A673 (cell line): ENCODE results near the gene METTL3. TPM values are rescaled to one million over a fixed set of nuclear protein-coding genes. Genes with fewer than 3 reads are reported as not detected.

Experiments
- BruUV-seq: library from RNA; stranded (reverse); fragments of 400-500 nt; replicated peaks from 2 replicates; lab custom pipeline; 2021; lab: Mats Ljungman, UMichigan
- CTCF ChIA-PET: fragments of 300-600 bp; sonication (Branson Sonifier 250); formaldehyde crosslinking; loops from one replicate; lab custom pipeline; 2022; ENCODE audit warnings: antibody characterized with exemption; lab: Charles Lee
- POLR2A ChIA-PET: fragments of 300-600 bp; sonication (Branson Sonifier 250); formaldehyde crosslinking; loops from one replicate; lab custom pipeline; 2022; ENCODE audit warnings: antibody characterized with exemption; ENCODE audit not compliant: low non-redundant PET; lab: Charles Lee
- DNase-seq: peaks from one replicate; pipeline ENCODE4 v3.0.0-alpha.2; 2015; ENCODE audit warnings: low spot score
- H3K27ac ChIP-seq: fragments of 200-600 bp; sonication (generic); 2 replicates; pipeline ENCODE4 v1.5.1; 2016; ENCODE audit warnings: mixed run types, low read depth, mild to moderate bottlenecking, mixed read lengths, antibody characterized with exemption, low read length; ENCODE audit not compliant: poor library complexity, severe bottlenecking
- H3K27me3 ChIP-seq: fragments of 200-600 bp; sonication (generic); replicated peaks from 2 replicates; pipeline ENCODE4 v1.6.1; 2017; ENCODE audit warnings: mixed run types, low read depth, mild to moderate bottlenecking, mixed read lengths, antibody characterized with exemption, low read length; ENCODE audit not compliant: insufficient read depth, poor library complexity
- H3K36me3 ChIP-seq: fragments of 200-600 bp; sonication (generic); 2 replicates; pipeline ENCODE4 v1.6.1; 2016; ENCODE audit warnings: mixed run types, mild to moderate bottlenecking, mixed read lengths, antibody characterized with exemption, low read length; ENCODE audit not compliant: insufficient read depth, poor library complexity, severe bottlenecking
- H3K4me1 ChIP-seq: fragments of 200-600 bp; sonication (generic); 2 replicates; pipeline ENCODE4 v1.6.1; 2017; ENCODE audit warnings: mixed run types, mild to moderate bottlenecking, mixed read lengths, antibody characterized with exemption, low read length; ENCODE audit not compliant: insufficient read depth, poor library complexity, severe bottlenecking
- H3K4me3 ChIP-seq: fragments of 200-600 bp; sonication (generic); 2 replicates; pipeline ENCODE4 v1.5.1; 2016; ENCODE audit warnings: low read depth, mixed run types, mild to moderate bottlenecking, mixed read lengths, low read length; ENCODE audit not compliant: poor library complexity, severe bottlenecking
- H3K9me3 ChIP-seq: fragments of 200-600 bp; sonication (generic); 2 replicates; pipeline ENCODE4 v1.6.1; 2016; ENCODE audit warnings: mixed run types, low read depth, mild to moderate bottlenecking, mixed read lengths, antibody characterized with exemption, low read length; ENCODE audit not compliant: poor library complexity, severe bottlenecking
- CTCF ChIP-seq: fragments of 300-800, 200-600 bp; sonication (generic); conservative IDR thresholded peaks from 2 replicates; pipeline ENCODE4 v1.5.1; 2017; ENCODE audit warnings: low read depth, mild to moderate bottlenecking, antibody characterized with exemption, low read length, moderate library complexity, mixed read lengths
- EZH2 ChIP-seq: fragments of 200-600 bp; sonication (generic); IDR thresholded peaks from 2 replicates; pipeline ENCODE4 v1.6.1; 2017; ENCODE audit warnings: borderline replicate concordance, low read depth, mild to moderate bottlenecking, mixed read lengths, antibody characterized with exemption, low read length; ENCODE audit not compliant: poor library complexity, severe bottlenecking
- intact Hi-C: fragments of 100-400 bp; cut with micrococcal nuclease; formaldehyde crosslinking; loops from one replicate; pipeline ENCODE4 v1.10.0; 2022; ENCODE audit not compliant: unreplicated experiment
- total RNA-seq: library from RNA; stranded (reverse); gene quantifications from 2 replicates; pipeline ENCODE4 v1.2.3, GENCODE V29; 2021

The METTL3 gene
- total RNA-seq, 1 experiment from 2014 or later, result 96.3 TPM

DNA sequence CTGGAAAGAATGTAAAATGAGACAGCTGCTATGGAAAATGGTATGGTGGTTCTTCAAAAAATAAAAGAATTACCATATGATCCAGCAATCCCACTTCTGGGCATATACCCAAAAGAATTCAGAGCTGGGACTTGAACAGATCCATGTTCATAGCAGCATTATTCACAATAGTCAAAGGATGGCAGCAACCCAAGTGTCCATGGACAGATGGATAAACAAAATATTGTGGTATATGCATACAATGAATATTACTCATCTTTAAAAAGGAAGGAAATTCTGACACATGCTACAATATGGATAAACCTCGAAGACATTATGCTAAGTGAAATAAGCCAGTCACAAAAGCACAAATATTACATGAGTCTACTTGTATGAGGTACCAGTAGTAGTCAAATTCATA, 43.5 kb downstream of the METTL3 start:
- TF ChIP-seq EZH2 (no peak), CTCF (no peak)
- no peaks in the 10 kb centered on the region for H3K9me3 ChIP-seq
- no peak for DNase-seq
- CTCF ChIA-PET, result no interaction called here
- POLR2A ChIA-PET, result no interaction called here
- intact Hi-C loops, result no loop called here
- BruUV-seq, result no TSS peak
- no peak overlapping the region for H3K27ac ChIP-seq
- peaks cover 21% of the 10 kb centered on the region for H3K36me3 ChIP-seq
- no peak overlapping the region for H3K4me3 ChIP-seq
- H3K4me1 ChIP-seq, result no peaks in the 10 kb centered on the region
- no peaks in the 10 kb centered on the region for H3K27me3 ChIP-seq

DNA sequence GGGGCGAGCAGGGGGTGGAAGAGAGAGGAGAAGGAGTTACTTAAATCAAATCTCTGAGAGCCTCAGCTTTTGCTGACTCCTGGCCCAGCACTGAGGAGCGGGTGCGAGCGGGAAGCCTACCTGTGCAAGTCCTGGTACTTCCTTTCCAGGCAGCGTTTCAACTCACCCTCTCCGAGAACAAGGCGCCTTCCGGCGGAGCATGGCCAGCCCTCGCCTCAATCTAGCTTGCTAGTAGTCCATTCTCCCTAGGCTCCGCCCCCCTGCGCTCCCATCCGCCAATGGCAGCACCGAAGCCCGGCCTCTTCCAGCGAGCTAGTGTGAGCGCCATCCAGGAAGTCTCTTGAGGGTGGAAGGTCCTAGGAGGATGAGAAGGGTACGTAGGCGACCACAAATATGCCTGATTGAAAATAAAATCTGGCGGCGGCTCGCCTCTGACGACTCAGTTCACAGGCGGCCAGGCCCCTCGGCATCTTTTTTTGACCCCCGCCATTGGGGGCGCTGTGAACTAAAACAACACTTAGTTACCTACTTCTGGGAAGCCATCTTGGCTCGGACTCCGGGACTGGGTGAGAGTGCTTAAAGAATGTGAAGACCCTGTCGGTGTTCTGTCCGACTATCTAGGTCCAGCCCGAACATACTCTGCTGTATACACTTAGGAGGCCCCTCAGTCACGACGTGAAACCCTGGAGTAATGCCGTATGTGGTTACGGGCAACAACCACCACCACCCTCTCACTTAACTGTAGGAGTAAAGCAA, 55.0 kb downstream of the METTL3 start, which contains the start of gene CHD8:
TSS of gene CHD8 (minus strand) at position 212 of the 756 bp plus-strand sequence. CDS start 24,480 bp downstream, outside the sequence.
- H3K9me3 ChIP-seq, result no peaks in the 10 kb centered on the region
- ChIA-PET CTCF (interaction anchor here (0.6 to 1.2 kb wide), 8 partner anchors 10 to 1221 kb away, joined by 3 to 13 read pairs (median 4); partner anchors contain the start of genes RAB2B and TOX4), POLR2A (interaction anchor here (0.6 to 0.7 kb wide), 2 partner anchors 21 to 357 kb away, joined by 3 read pairs; partner anchors contain the start of genes RAB2B and ZNF219)
- TF ChIP-seq EZH2 (no peak), CTCF (peak; percentile 77)
- H3K4me1 ChIP-seq, result no peaks in the 10 kb centered on the region
- DNase-seq, result peak; percentile 100
- H3K36me3 ChIP-seq, result peaks cover 5% of the 10 kb centered on the region
- peak within 1 kb of the TSS; percentile 95 for H3K4me3 ChIP-seq
- peak within 1 kb of the TSS; percentile 92 for H3K27ac ChIP-seq
- no TSS peak for BruUV-seq
- H3K27me3 ChIP-seq, result no peaks in the 10 kb centered on the region
- intact Hi-C loops, result loop anchor here (1.0 to 5.0 kb wide), 3 partner anchors 19 to 189 kb away; partner anchors contain the start of gene HNRNPC

GRCh38 chr14:21455592-21455911, 55.6 kb downstream of the METTL3 start:
- Histone ChIP-seq H3K4me3 (peak overlapping the region; percentile 95), H3K27me3 (no peaks in the 10 kb centered on the region), H3K27ac (peak overlapping the region; percentile 92), H3K36me3 (no peaks in the 10 kb centered on the region), H3K4me1 (peaks cover 1% of the 10 kb centered on the region), H3K9me3 (no peaks in the 10 kb centered on the region)
- ChIA-PET POLR2A (interaction anchor here (0.6 kb wide), 1 partner anchor 21 kb away, joined by 3 read pairs; the partner anchor contains the start of gene RAB2B), CTCF (interaction anchor here (0.6 to 1.2 kb wide), 5 partner anchors 11 to 102 kb away, joined by 3 to 12 read pairs (median 4); partner anchors contain the start of genes RAB2B and TOX4)
- no TSS peak for BruUV-seq
- intact Hi-C loops, result loop anchor here (5.0 kb wide), 1 partner anchor 188 kb away; the partner anchor contains the start of gene HNRNPC
- no peak for DNase-seq
- TF ChIP-seq CTCF (no peak), EZH2 (no peak)
